GM18907 (cell line): Measurements from ENCODE around the gene UTY.

ENCODE experiments used
- ATAC-seq: cut with Tn5 transposase; IDR thresholded peaks from one replicate; pipeline ENCODE4 v1.9.1; 2021; ENCODE audit warnings: mild to moderate bottlenecking, moderate library complexity; ENCODE audit not compliant: unreplicated experiment

The UTY gene

DNA sequence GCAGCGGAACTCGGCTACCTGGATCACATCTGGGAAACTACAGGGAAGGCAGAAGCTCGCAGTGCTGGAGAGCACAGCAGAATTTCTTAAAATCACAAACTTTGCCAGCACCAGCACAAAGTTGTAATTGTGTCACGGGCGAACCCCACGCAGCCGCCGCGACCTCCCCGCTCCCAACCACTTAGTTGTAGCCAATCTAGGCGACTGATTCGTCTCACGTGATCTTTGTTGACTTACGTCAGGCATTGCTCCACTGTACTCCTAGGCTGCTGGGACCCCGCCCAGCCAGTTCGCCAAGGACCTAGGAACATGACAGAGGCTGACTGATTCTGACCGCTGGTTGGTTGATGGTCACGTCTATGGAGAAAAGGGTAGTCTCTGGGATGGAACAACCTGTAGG is at the start of gene UTY:
UTY (minus strand) TSS at position 206 of the 400 bp plus-strand sequence. CDS start 368 bp downstream, outside the sequence.
- no peak for ATAC-seq

DNA sequence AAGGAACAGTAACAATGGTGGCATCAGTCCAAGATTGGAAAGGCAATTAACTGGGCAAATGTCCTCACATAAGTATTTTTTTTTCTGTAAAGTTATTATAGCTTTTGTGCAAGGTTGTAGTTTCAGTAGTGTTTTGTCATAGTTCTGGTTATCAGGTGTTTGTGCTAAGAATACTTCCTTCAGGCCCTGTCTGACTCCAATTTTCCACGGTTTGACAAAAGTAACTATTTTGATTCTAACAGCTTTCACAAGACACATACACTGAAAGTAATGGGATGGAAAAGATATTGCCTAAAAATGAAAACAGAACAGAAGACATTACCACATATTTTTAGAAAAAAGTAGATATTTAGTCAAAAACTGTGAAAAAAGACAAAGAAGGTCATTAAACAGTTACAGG is 40.6 kb upstream of the UTY start:
- no peak for ATAC-seq

DNA sequence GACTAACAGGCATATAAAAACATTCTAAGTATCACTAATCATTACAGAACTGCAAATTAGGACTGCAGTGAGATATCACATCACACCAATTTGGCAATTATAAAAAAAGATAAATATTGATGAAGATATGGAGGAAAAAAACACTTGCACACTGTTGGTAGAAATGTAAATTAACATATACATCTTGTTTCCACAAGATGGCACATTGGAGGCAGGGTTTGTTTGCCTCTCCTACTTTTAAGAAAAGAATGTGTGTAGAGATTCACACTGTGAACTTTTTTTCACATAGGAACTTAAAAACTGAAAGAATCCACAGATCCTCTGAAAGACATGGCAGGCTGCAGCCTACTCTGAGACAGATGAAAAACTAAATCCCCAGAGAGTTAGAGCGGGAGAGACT is 21.4 kb upstream of the UTY start:
- ATAC-seq = no peak

DNA sequence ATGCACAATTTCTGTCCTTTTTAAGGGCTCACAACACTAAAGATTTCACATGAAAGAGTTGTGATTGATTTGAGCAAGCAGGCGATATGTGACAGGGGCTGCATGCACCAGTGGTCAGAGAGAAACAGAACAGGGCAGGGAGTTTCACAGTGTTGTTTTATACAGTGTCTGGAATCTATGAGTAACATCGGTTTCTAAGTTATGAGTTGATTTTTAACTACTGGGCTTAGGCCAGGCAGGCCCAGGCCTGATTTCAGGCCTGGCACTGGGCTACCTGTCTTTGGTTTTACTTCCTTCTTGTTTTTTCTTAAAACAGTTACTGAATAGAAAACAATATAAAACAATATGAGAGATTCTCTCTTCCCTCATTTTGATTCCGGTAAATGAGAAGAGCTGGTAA is 13.9 kb upstream of the UTY start:
- no peak for ATAC-seq

DNA sequence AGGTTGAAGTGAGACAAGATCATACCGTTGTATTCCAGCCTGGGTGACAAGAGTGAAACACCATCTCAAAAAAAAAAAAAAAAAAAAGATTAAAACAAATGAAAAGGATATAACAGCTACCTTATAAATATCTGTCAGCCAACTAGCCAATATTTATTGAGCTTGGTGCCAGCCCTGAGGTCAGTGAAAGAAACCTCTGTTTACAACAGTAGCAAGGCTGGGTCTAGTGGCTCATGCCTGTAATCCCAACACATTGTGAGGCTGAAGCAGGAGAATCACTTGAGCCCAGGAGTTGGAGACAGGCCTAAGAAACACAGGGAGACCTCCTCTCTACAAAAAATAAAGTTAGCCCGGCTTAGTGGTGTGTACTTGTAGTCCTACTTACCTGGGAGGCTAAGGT is 12.6 kb upstream of the UTY start:
- no peak for ATAC-seq

DNA sequence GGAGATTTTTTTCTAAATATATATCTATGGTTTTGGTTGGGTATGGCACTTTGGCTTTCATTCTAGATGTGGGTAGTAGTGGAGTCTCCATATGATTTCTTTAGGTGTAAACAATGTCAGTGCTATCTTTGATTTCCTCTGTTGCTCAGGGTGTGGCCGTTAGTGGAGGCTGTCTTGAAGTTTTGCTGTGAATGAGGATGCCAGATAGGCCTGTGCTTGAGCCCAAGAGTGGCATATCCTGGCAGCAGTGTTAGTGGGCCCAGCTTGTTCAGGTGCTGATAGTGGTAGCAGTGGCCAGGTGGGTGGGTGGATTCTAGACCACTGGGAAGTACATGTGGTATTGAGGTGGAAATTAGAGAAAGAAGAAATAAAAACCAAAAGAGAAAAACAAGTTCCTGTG is 8.9 kb upstream of the UTY start:
- no peak for ATAC-seq

DNA sequence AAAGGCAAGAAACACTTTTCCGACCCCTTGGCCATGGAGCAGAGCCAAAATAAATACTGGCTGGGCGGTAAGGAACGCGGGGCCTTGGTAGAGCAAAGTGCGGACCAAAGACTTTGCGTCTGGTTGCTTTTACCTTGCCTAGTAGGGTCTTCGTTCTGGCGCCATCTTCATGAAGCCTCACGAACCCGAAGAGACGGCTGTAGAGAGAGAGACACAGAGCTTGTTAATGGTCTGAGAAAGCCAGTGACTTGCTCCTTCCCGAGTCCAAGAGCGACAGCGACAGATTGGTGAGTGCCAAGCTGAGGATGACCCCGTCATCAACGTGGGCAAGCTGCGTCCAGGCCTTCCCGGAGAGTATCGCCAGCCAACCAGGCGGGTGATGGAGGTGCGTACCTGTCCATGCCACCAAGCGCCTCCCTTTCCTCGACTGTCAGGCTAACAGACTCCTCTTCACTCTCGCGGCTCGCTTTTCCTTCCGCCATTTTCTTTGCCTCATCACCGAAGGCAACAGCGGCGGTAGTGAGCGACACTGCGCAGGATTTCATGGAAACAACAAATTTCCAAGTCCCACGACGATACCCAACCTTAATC is 617 bp downstream of the UTY start:
- no peak for ATAC-seq

DNA sequence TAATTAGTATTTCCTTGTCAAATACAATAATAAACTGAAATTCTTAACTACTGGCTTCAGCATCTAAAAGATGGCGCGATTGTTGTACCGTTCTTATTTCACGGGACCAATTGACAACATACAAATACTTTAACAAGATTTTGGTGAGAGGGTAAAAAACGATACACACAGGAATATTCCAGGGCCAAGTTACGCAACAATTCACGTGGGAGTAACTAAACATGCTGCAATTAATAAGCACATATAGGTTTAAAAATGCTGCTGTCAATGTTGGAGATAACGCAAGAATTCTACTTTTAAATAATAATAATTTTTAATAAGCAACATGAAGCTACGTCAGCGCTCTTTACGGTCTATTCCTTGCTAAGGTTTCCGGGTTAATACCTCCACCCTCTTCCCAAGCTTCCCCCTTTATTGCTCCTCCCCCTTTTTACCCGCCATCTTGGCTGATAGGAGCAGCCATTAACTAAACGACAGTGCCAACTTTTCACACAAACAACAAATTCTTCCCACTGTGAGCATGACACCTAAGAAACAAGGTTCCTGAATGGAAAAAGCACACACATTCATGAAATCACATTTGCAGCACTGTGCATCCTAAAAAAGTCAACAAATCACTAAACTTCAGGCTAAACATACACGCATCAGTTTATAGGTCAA is 1.6 kb downstream of the UTY start:
- no peak for ATAC-seq

DNA sequence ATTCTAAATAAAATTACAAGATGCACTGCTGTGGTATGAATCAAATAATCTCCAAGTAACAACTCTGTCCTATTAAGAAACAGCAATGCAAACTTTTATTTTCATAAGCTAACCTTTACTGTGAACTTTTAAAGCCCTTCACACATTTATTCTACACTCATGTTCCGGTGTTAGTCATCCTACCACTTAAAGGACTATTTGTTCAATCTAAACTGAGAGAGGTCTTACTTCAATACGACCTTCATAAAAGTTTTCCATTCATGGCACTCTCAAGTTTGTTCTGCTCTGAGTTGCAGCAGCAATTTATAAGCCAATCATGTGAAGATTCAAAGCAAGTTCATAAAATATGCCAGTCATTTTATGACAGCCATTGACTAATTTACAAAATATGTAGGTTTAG is 4.8 kb downstream of the UTY start:
- ATAC-seq = no peak

DNA sequence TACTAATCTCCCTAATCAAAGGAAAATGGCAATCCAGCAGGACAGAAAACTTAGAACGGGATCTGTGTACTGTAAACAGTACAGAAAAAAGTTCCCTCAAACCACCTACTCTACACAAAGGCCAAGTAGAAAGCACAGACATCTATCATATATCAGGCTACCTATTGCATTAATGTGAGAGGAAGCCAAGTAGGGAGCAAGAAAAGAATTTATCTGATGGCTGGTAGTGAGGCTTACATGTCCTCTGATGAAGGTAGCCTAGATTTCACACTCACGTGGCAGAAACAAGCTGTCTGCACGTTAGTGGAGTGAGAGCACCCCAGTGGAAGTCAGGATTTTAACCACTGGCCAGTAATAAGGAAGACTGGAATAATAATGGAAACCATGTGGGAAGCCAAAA is 28.3 kb downstream of the UTY start:
- ATAC-seq = no peak

DNA sequence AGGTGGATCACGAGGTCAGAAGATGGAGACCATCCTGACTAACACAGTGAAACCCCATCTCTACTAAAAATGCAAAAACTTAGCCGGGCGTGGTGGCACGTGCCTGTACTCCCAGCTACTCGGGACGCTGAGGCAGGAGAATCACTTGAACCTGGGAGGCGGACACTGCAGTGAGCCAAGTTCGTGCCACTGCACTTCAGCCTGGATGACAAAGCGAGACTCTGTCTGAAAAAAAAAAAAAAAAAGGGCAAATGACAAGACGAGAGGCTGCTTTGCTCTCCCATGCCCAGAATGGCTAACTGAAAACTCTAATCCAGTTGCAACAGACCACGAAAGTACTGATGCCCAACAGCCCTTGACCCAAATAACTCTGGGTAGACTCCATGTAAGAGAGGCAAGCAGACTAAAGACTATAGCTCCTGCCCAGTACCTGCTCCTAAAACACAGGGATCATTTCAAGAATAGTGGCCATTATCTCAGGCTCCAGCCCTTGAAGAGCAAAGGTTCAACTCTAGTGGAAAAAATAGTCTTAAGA is 29.2 kb downstream of the UTY start:
- no peak for ATAC-seq

DNA sequence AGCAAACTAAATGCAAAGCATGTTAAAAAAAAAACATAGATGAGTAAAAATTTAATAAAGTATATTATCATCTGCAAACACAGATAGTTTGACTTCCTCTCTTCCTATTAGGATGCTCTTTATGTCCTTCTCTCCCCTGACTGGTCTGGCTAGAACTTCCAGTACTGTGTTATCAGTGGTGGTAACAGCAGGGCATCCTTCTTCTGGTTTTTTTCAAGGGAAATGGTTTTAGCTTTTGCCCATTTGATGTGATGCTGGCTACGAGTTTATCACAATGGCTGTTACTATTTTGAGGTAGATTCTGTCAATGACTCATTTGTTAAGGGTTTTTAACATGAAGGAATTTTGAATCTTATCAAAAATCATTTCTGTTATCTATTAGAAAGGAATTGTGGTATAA is 34.3 kb downstream of the UTY start:
- no peak for ATAC-seq

DNA sequence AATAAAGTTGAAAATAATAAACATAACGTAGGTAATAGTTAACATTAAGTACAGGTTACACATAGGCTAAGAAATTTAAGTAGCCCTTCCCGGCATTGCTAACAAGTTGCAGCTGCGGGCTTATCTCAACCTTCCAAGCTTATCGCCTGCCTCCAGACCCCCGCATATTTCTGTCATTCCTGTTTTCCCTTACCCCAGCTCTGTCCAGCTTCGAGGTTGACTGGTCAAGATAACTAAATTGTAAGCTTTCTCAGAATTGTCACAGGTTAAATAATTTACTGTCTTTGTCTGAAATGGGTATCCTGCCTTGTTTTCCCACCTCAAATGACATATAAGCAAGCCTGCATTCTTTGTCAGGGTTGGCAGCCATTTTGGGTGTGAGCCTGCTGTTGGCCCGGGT is 36.7 kb downstream of the UTY start:
- no peak for ATAC-seq

DNA sequence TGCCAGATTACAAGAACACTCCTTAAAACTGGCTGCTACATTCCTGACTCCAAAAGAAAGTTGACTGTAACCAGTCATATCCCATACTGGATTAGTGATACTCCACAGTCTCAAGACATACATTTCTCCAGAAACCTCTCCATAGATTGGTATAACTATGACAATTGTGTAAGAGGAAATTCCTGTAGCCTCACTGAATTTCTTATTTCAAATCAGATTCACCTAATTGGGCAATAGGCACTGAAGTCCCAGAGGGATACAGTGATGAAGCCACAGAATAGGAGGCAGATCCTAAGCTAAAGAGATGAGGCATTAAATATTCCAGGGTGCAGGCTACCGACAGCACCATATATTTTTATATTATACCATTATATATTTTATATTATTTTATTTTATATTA is 39.0 kb downstream of the UTY start:
- no peak for ATAC-seq

DNA sequence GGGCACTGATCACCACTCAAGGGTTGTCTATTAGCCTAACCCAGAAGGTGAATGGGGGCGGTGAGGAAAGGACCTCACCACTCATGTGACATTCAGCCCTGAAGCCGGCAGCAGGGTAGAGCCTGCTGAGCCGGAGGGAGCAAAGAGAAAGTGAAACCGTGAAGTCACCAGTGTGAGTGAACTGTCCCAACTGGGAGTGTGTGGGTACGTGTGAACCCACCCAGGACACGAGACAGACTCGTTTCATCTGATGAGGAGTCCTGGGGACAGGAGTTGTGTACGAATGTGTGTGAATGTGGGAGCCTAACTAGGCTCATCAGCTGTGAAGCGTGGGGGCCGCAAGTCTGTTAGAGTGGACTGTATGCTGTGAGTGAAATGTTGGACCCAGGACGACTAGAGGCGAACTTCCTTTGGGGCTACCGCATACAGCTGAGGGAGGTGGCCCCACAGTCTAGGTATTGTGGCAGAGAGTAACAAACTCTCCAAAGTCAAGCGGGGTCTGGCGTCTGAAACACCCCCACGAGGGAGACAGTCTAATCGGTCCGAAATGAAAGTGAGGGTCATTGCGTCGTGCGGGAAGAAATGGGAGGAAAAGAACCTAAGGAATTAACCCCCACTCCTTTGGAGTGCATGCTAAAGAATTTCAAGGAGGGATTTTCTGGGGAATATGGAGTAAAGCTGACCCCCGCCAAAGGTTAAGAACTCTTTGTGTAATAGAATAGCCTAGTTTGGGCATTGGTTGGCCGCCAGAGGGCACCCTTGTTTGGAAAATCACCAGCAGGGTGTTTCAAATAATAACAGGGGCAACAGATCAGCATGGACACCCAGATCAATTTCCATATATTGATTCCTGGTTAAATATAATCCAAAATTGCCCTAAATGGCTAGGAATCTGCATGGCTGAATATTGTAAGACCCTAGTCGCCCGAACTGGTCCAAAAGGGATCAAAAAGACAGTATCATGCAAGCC is 43.6 kb downstream of the UTY start:
- no peak for ATAC-seq

DNA sequence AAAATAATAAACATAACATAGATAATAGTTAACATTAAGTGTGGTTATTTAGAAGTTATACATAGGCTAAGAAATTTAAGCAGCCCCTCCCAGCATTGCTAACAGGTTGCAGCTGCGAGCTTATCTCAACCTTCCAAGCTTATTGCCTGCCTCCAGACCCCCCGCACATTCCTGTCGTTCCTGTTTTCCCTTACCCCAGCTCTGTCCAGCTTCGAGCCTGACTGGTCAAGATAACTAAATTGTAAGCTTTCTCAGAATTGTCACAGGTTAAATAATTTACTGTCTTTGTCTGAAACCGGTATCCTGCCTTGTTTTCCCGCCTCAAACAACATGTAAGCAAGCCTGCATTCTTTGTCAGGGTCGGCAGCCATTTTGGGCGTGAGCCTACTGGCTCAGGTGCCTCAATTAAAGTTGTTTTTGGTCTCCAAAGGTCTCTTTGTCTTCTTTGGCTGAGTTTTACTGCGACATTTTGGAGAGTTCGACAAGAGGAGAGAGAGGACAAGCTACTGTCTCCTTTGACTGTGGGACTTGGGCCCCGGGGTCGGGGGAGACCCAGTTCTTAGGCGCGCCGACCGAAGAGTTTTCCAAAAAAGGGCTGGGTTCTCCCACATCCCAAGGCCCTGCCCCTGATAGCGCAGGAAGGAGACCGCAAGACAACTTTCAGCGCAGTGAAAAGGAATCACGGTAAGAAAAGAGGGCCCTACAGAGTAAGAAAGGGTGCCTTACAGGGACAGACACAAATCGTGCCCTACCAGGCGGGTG is 44.4 kb downstream of the UTY start:
- no peak for ATAC-seq

DNA sequence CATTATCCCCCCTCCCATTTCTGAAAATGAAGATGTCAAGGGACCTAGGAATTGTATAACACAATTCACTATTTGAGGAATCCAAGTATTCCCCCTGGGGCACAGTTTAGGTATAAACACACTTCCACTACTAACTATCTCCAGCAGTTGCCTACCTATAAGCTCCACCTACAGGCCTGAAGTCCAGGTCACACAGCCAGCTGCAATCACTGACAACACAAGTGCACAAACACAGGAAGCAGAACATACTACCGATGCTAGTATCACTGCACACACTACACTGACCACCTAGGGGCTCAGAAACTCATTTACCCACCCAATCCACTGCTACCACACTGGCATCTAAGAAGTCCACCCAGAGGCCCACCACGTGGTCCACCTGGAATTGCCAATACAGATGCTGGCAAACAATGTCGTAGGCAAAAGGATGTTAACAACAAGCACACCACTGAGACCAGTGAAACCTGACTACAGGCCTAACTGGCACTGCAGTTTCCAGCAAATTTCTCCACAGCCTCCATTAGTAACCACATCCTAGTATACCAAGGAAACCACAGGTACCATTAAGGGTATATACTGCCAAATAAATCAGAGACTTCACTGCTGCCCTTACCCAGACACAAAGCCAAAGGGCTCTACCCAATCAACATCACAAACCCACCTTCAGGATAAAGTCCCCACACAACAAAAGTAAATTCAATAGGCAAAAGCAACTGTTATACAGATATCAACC is 47.4 kb downstream of the UTY start:
- no peak for ATAC-seq

DNA sequence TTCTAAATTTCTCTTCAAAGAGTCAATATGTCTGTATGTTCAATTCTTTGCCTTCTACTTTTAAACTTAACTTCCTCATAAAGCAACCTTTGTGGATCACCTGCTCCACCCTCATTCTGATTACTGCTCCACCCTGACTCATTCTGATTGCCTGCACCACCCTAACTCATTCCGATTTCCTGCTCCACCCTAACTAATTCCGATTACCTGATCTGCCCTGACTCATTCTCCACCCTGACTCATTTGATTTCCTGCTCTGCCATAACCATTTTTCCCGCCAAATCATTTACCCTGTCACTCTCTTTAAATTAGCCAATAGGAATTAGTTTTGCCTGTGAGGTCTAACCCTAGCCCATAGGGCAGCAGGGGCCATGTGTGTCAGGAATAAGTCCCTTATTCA is 50.3 kb downstream of the UTY start:
- no peak for ATAC-seq

DNA sequence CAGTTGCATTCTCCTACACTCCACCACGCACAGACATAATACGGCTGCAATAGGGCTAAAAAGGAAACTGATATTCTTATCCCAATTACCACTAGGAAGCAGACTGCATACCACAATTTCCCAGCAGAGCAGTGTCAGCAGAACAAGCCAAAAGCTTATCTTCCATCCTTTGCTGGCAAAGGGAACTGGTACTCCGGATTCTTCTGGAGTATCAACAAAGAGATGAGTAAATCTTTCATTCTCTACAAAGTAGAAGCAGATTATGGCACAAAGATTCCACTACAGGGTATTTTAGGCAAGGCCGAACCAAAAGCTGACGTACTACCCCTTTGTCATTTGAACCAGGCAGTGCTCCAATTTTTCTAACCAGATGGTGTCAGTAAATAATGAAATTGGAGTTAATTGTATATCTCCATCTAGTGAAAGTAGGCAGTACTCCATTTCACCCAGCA is 56.5 kb downstream of the UTY start:
- no peak for ATAC-seq
